DMS79 (cell line): ENCODE data around the gene CHKA.
"Not testable (repeated sequence)": the region's sequence is repeated elsewhere in the genome, so short reads cannot be mapped to it uniquely, and the experiment has no call there.

Experiments
- DNase-seq: peaks from one replicate; lab custom pipeline; 2025; lab: John Stamatoyannopoulos, UW

The CHKA gene

DNA sequence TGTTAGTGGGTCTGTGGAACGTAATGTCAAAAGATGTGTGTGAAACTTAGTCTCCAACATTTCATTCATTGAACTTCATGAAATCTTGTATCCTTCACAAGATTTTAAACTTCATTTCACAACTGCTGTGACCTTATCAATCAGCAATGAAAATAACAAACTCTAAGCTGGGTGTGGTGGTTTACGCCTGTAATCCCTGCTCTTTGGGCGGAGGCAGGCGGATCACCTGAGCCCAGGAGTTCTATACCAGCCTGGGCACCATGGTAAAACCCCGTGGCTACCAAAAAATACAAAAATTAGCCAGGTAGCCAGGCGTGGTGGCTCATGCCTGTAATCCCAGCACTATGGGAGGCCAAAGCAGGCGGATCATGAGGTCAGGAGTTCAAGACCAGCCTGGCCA is 5.1 kb downstream of the CHKA start:
- no peak for DNase-seq

DNA sequence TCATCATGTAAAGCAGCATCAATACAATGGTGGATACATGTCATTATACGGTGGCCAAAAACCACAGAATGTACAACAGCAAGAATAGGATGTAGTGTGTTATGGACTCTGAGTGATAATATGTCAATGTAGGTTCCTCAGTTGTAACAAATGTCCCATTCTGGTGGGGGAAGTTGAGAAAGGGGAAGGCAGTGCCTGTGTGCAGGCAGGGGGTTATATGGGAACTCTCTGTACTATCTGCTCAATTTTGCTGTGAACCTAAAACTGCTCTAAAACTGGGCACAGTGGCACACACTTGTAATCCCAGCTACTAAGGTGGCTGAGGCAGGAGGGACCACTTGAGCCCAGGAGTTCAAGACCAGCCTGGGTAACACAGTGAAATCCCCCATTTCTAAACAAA is 5.9 kb downstream of the CHKA start:
- DNase-seq: no peak

DNA sequence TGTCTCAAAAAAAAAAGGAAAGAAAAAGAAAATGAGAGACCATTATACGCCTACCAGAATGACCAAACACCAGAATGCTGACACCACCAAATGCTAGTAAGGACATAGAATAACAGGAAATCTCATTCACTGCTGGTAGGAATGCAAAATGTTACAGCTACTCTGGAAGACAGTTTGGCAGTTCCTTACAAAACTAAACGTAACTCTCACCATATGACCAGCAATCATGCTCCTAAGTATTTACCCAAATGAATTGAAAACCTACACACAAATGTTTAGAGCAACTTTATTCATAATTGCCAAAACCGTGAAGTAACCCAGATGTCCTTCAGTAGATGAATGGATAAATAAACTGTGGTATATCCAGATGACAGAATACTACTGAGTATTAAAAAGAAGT is 7.2 kb downstream of the CHKA start:
- no peak for DNase-seq

DNA sequence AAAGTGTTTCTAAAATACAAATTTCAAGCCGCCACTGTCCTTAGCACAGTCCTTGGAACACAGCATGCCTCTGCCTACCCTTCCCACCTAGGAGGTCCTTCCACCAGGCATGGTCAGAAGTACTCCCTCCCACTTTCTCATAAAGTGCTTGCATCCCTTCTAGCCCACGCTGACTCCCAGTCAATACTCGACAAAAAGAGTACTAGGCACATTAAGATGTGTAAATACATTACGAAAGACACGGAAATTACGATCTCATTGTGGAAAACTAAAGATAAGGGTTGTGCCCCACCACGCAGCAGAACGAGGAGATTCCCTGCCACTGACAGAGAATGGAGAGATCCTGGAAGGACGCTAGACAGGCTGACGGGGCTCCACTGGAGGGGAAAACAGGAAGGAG is 13.5 kb downstream of the CHKA start:
- no peak for DNase-seq

DNA sequence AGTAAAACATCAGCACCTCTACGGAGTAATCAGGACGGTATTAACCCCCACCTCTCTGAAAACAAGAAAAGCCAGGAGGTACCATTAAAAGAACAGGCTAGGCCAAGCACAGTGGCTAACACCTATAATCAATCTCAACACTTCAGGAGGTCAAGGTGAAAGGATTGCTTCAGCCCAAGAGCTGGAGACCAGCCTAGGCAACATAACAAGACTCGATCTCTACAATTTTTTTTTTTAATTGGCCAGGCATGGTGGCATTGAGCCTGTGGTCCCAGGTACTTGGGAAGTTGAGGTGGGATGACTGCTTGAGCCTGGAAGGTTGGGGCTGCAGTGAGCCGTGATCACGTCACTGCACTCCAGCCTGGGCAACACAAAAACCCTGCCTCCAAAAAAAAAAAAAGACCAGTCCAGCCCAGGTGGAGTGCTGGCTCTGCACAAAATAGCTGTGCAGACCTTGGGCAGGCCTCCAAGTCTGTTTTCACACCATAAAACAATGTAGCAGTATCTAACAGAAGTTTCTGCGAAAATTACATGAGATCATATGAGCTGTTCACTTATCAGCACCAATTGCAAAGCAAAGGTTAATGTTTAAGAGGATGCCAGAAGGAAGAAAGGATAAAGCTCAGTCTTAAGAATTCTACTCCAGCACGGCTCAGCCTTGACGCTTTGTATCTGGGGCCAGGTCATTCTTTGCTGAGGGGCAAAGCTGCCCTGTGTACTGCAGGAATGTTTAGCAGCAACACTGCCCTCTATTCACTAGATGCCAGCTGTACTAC is 14.8 kb downstream of the CHKA start:
- peak; percentile 71 for DNase-seq

DNA sequence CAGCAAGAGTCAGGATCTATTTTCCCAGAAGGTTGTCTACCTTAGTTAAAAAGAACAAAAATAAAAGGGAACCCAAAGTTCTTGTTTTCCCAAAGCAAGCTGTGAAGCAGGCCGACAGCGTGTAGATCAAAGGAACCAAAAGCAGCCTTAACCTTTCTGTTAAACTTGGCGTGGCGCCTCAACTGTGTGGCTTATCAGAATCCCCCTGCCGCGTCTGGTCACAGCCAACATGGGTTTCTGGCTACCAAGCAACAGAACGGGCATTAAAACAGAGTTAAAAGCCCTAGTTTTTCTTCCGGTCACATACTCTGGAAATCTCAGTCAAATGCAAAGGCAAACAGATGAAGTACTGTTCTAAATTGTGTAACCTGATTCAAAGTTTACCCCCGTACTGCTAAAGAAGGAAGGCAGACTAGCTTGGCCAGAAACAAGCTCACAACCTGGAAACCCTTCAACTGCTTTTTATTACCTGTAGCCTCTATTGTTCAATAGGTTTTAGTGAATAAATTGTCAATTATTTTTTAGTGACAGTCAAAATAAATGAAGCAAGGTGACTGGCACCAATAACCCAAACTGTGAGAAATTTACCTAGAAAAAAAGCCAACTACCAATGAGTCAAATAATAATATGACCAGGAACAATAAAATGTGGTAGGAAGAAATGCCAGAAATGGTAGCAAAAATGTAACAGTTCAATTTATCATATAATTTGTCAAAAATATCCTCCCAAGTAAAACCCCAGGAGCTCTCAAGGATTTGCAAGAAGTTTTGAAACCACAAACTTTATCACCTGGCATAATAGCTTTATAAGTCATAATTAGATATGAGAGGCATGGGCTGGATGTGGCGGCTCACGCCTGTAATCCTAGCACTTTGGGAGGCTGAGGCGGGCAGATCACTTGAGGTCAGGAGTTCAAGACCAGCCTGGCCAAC is 21.4 kb downstream of the CHKA start:
- peak; percentile 80 for DNase-seq

DNA sequence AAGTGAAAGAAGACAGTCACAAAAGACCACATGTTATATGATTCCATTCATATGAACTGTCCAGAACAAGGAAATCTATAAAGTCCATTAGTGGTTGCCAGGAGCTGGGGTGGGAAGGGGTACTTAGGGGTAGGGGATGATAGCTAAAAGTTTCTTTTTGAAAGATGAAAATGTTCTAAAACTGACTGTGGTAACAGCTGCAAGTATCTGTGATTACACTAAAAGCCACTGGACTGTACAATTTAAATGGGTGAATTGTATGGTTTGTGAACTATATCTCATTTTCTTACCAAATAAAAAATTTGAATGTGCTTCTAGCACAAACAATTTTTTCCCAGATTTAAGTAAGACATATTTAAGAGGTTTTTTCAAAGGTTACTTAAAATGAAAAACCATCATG is 22.1 kb downstream of the CHKA start:
- DNase-seq: no peak

DNA sequence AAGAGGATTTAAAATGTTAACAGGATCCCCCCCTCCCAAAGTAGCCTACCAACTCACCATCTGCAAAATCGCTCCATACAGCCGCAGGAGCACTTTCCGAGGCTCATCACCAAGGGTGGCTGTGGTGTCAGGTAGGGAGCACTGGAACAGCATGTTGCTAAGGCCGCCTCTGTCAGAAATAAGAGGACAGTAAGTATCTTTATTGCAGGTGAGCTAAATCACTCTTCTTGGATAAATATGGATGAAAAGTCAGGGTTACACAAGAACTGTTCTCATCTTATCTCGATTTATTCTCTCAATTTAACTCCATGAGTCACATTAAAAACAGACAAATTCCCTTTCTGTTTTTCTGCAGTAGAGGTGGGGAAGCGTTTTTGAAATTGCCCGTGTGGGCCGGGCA is 24.2 kb downstream of the CHKA start:
- no peak for DNase-seq

DNA sequence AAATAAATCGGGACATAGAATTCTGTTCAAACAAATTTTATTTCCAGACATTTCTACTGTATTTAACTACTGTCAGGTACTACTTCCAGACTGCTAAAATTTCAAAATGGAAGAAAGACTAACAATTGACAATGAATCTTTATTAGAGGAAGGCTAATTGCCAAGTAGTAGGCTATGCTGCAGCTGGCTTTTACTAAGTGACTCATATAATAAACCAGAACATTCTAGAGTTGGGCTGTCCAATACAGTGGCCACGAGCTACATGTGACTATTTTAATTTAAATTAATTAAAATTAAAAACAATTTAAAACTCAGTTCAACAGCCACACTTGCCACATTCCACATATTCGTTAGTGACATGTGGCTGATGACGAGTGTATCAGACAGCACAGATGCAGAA is 27.6 kb downstream of the CHKA start:
- DNase-seq: no peak

DNA sequence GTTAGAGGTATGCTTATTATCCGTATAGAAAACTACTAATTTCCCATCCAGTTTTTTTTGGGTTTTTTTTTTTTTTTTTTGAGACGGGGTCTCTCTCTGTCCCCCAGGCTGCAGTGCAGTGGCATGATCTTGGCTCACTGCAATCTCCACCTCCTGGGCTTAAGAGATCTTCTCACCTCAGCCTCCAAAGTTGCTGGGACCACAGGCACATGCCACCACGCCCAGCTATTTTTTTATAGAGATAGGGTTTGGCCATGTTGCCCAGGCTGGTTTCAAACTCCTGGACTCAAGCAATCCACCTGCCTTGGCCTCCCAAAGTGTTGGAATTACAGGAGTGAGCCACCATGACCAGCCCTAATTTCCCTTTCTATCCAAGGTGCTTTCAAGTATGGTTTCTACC is 28.2 kb downstream of the CHKA start:
- not testable (repeated sequence) for DNase-seq

DNA sequence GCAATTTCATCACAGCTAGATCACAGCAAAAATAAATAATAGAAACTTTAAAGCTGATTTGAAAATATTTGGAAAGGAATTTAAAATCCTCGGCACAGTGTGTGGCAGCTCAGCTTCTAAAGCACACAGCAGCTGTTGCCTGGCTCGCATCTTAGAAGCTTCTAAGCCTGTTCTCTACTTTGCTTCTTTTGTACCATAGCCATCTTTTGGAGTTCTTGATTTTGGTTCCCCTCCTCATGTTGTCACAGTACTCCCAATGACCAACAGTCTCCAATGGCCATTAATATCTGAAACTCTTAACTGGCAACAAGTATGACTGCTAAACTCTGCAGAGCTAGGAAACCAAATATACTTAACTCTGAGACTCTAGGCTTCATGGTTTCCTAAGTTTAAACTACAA is 28.8 kb downstream of the CHKA start:
- no peak for DNase-seq

DNA sequence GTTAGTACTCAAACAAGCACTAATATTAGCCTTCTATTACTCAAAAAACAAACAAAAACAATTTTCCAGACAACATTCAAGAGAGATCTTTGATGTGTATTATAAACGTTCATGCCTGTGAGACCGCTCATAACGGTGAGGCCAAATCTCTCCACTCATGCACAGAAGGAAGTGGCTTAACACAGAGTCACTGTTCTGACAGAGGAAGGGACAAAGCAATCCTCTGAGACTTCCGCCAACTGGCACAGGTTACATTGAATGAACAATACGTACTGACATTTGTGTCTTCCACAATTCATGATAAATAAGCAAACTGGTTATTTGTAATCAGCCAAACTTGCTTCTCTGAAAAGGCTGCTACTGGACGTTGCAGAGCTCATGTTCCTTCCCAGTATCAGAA is 30.5 kb downstream of the CHKA start:
- no peak for DNase-seq

DNA sequence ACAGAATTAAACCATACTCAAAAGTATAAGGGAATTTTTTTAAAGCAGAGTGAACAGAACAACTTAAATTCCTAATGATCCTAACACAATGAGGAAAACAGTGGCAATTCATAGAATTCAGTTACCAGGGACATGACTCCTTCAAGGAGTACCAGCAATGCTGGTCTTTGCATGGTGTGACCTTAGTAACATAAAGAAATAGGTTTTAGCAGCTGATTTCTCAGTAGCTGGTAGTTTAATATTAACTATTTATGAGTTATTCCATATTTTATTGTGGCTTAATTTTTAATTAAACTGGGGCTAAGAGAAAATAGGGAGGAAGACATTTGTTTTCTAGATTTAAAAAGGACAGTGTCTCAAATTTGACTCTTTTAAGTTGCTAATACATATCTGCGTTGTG is 30.9 kb downstream of the CHKA start:
- no peak for DNase-seq

DNA sequence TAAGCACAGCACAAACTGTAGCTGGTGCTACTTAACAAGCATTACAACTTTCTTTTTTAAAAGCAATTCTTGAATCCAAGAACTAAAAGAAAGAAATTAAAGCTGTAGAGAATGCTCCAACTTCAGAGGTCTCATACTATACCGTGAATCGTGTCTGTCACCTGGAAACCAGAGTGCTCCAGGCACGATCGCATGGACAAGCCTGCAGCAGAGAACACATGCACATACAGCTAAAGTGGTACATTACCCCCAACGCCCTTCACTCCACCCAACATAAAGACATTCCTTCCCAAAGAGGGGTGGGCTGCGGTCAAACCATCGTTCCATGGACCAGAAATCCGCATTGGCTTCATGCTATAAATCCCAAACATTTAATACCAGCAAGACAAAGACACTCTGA is 31.5 kb downstream of the CHKA start:
- DNase-seq: no peak

DNA sequence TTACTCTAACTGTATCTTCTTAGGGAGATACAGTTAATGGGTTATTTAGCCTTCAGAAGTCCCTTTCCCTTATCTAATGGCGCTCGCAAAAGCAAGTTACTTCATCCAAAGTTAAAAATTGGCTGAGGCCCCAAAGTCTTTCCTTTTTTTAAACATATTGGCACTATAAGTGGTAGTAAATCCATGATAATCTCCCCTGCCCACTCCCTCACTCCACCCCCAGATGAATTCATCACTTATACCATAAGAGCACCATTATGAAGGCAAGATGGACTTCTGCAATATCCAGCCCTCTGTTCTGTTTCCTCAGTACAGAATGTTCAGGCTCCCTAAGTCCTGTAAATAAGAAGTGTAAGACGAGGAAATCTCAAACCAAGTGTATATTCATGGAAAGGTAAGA is 37.7 kb downstream of the CHKA start:
- DNase-seq: no peak

DNA sequence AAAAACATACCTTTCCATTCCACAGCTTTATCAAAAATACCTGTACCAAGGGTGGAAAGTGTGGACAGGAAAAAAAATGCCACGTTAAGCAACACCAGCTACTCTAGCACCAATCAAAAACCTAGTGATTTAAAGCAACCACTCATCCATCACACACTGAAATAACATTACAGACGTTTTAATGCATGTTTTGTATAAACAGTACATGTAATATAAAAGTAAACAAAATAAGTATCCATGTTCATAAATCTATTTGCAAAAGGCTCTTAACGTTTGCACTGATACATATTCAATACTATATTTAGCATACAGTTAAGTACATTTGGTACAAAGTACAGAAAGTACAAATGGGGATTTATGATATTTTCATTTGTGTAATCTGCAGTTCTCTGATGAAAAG is 38.7 kb downstream of the CHKA start:
- DNase-seq: no peak

DNA sequence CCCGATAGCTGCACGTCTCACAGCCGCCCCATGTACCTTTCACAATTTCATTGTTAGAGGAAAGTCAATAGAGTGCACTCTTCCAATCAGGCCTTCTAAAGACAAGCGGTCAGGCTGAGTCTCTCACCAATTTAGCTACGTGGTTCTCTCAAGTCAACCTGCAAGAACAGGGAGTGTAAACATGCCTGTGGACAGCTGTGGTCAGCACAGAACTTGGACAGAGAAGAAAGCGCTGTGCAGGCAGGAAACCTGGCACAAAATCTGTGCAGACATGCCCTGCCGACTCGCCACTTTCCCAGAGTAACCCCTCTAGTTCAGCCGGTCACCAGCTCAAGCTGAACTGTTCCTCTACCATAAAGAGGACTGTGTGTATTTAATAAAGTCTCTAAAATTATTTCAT is 39.5 kb downstream of the CHKA start:
- no peak for DNase-seq

DNA sequence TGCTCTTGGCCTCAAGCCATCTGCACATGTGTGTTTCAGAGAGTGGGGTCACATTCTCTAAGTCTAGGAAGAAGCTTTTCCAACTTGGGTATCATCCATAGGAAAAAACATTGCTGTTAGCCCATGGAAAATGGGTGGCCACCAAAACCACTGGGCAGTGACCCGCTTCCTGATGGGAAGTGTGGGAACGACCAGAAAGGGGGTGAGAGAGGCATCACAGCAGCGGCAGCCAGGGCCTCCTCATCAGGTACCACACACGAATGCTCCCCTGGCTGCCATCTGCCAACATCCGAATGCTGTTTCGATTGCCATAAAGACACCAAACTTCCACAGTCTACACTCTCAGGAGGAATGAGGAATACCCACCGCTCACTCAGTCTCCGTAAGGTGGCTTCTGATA is 40.3 kb downstream of the CHKA start:
- no peak for DNase-seq

DNA sequence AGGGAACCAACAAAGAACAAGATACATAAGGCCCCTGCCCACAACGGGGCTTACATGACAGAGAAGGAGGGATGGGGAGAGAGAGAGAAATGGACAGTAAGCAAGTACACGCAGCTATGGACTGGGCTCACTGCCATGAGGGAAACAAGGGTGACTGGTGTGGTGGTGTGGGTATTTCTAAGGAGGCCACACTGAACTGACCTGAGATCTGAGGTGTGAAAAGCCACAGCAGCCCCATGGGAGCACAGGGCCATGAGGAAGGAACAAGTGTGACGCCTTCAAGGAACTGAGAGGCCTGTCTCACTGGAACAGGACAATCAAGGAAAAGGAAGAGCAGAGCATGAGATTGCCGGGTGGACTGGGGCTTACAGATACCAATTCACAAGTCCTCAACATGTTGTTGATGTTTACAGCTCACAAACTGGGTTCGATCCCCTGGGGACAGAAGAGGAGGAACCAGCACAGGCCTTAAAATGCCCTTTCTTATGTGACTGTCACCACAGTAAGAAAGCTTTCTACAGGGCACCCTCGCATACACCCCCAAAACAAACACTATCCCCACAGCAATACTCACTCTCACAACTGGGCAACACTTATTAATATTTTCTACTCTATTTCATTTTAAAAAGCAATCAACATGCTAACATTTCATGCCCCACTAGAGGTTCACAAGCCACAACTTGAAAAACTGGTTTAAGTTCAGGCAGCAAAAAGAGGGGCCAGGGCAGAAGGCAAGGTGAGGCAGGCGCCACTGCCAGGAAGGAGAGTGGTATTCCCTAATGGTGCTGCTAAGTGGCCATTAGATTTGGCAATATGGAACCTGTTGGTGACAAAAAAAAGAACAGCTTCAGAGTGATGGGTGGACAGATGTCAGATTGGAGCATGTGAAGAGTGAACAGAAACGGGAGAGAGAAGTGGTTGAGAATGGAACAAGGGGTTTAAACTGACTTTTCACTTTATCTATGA is 43.3 kb downstream of the CHKA start:
- peak; percentile 97 for DNase-seq

DNA sequence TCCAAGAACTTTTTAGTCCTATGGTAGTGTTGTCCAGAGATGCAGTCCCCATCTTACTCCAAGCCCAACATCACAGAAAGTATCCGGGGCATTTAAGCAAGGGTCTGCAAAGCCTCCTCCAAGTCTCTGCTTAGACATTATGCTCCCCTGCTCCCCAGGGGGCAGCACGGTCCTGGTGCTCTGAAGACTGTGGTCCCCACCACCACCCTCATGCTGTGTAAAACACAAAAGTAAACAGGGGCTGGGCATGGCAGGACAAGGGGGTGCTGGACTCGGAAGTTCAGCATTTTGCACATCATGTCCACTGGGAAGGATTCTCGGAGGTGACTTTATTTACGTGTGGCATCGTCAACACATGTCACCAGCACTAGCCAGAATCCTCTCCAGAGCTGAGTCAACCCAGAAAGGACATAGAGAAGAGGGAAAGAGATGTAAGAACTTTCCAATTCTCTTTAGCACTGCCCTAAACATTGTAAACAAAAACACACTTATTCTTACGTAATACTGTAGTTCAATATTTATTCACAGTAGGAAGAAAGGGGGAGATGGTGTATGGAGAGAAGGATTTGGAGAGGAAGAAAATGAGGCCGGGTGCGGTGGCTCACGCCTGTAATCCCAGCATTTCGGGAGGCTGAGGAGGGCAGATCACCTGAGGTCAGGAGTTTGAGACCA is 44.7 kb downstream of the CHKA start:
- no peak for DNase-seq

DNA sequence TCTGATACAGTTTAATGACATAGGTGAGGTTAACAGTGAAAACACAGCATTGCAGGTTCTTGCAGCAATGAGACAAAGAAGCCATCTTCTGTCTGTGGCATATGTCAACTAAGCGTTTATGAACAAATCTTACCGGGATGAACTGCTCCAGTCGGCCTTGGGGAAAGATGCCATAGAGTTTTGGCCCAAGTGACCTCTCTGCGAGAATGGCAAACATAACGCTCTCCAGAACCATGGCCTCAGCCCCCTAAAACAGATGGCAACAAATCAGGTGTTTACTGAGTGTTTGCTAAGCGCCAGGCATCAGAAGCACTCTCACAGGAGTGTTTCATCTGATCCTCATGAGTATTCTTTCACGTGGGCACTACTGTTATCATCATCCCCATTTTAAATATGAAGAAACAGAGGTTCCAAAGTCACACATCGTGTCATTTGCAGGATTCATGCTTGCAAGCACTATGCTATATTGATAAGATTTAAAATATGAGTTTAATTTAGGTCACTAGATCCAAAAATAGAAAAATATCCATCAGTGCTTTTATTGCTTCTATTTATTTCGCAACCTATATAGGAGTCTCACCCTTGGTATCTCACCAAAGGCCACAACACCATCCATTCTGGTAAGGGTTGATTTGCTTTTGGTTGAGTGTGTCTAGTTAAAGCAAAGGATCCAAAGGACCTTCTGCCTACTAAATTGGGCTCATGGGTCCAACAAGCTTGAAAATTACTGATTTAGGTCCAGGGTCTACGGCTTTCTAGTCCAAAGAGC is 46.4 kb downstream of the CHKA start:
- no peak for DNase-seq
